Loucy (cell line): ENCODE data around the gene CKS1B.

ENCODE experiments used
- CTCF ChIP-seq: fragments of 200-600 bp; sonication (generic); conservative IDR thresholded peaks from 2 replicates; pipeline ENCODE4 v1.5.1; 2014; ENCODE audit warnings: mild to moderate bottlenecking, antibody characterized with exemption, low read length
- EZH2phosphoT487 ChIP-seq: fragments of 200-600 bp; IDR thresholded peaks from 2 replicates; pipeline ENCODE4 v1.6.1; 2018; ENCODE audit warnings: antibody characterized with exemption, mild to moderate bottlenecking, moderate library complexity, borderline replicate concordance

GRCh38 chr1:155003766-155004351 is 29.4 kb downstream of the CKS1B start:
- TF ChIP-seq CTCF = no peak
- no peak for TF ChIP-seq EZH2phosphoT487
